B cell (primary cell): ENCODE measurements around the gene NPBWR2. TPM values are rescaled to one million over a fixed set of nuclear protein-coding genes. Genes with fewer than 3 reads are reported as not detected.

Experiments
- ATAC-seq: fragments of 200-7000 bp; cut with Tn5 transposase; one replicate; pipeline ENCODE4 v1.10.0; 2021; ENCODE audit warnings: low read depth, mild to moderate bottlenecking, moderate number of reproducible peaks, moderate library complexity
- CTCF ChIA-PET: fragments of 350-600 bp; sonication (Branson Sonifier 250); formaldehyde crosslinking; loops from one replicate; lab custom pipeline; 2021; ENCODE audit warnings: antibody characterized with exemption, inconsistent platforms; lab: Charles Lee
- POLR2A ChIA-PET: fragments of 350-600 bp; sonication (Branson Sonifier 250); formaldehyde crosslinking; loops from one replicate; lab custom pipeline; 2021; ENCODE audit warnings: antibody characterized with exemption; lab: Charles Lee
- DNase-seq: peaks from one replicate; pipeline ENCODE4 v3.0.0; 2013
- H2AFZ ChIP-seq: 2 replicates; pipeline ENCODE4 v1.6.1; 2012; ENCODE audit warnings: mild to moderate bottlenecking, low read depth, low read length; ENCODE audit not compliant: insufficient read depth, poor library complexity, severe bottlenecking
- H3K27ac ChIP-seq, 2 donors: 1 replicate in 1 of 2; 2 replicates in 1 of 2; pipeline ENCODE4 v1.5.1; 2012 to 2013; ENCODE audit warnings: low read length in 2 of 2, mild to moderate bottlenecking in 2 of 2, moderate library complexity in 1 of 2
- H3K27me3 ChIP-seq, 4 experiments: fragments of 200-600 bp in 1 of 4; sonication (generic) in 1 of 4; replicated peaks in 1 of 4; 1 replicate in 2 of 4; 2 replicates in 2 of 4; pipeline versions ENCODE4 v1.6.1 to v1.7.0; 2013 to 2016; ENCODE audit warnings: low read length in 3 of 4, mild to moderate bottlenecking in 2 of 4, mixed read lengths in 1 of 4, moderate library complexity in 1 of 4; ENCODE audit not compliant: insufficient read depth in 4 of 4, control insufficient read depth in 3 of 4; ENCODE audit errors: control extremely low read depth in 1 of 4
- H3K36me3 ChIP-seq, 2 experiments: replicated peaks in 1 of 2; 1 replicate in 1 of 2; 2 replicates in 1 of 2; pipeline versions ENCODE4 v1.6.1 to v1.7.1; 2013; ENCODE audit warnings: low read length in 1 of 2; ENCODE audit not compliant: insufficient read depth in 2 of 2, control insufficient read depth in 1 of 2; ENCODE audit errors: control extremely low read depth in 1 of 2, extremely low read depth in 1 of 2
- H3K4me1 ChIP-seq, 2 donors: fragments of 200-600 bp in 1 of 2; sonication (generic) in 1 of 2; 1 replicate in 1 of 2; 2 replicates in 1 of 2; pipeline versions ENCODE4 v1.5.1 to v1.6.1; 2013 to 2017; ENCODE audit warnings: low read length in 2 of 2; ENCODE audit not compliant: control insufficient read depth in 2 of 2, insufficient read depth in 2 of 2
- H3K4me2 ChIP-seq: replicated peaks from 2 replicates; pipeline ENCODE3; 2012; ENCODE audit warnings: mild to moderate bottlenecking, low read depth, low read length; ENCODE audit not compliant: poor library complexity, severe bottlenecking
- H3K4me3 ChIP-seq, 5 experiments: fragments of 200-600 bp in 1 of 5; sonication (generic) in 1 of 5; 1 replicate in 3 of 5; 2 replicates in 2 of 5; pipeline versions ENCODE4 v1.5.1 to v1.7.0; 2011 to 2016; ENCODE audit warnings: low read length in 4 of 5, mild to moderate bottlenecking in 4 of 5, low read depth in 2 of 5, control low read depth in 1 of 5, moderate library complexity in 1 of 5; ENCODE audit not compliant: insufficient read depth in 1 of 5; ENCODE audit errors: control extremely low read depth in 1 of 5, extremely low read depth in 1 of 5
- H3K79me2 ChIP-seq: fragments of 200-600 bp; sonication (generic); one replicate; pipeline ENCODE4 v1.6.0; 2016; ENCODE audit warnings: low read length; ENCODE audit not compliant: control insufficient read depth, insufficient read depth
- H3K9ac ChIP-seq: fragments of 200-600 bp; sonication (generic); 2 replicates; pipeline ENCODE4 v1.6.1; 2017; ENCODE audit warnings: mild to moderate bottlenecking, low read length, moderate library complexity
- H3K9me3 ChIP-seq, 3 donors: one replicate each; pipeline versions ENCODE4 v1.6.1 to v1.7.1; 2013; ENCODE audit warnings: low read length in 2 of 3; ENCODE audit not compliant: control insufficient read depth in 2 of 3, insufficient read depth in 1 of 3; ENCODE audit errors: control extremely low read depth in 1 of 3
- H4K20me1 ChIP-seq: 2 replicates; pipeline ENCODE4 v1.6.0; 2012; ENCODE audit warnings: mild to moderate bottlenecking, low read length; ENCODE audit not compliant: insufficient read depth, control insufficient read depth, poor library complexity, severe bottlenecking
- H3K27ac Mint-ChIP-seq: one replicate; pipeline ENCODE4 v1.8.0; 2021; ENCODE audit warnings: mixed read lengths
- H3K27me3 Mint-ChIP-seq: one replicate; pipeline ENCODE4 v1.8.0; 2021; ENCODE audit warnings: mixed read lengths
- H3K4me1 Mint-ChIP-seq: one replicate; pipeline ENCODE4 v1.8.0; 2021; ENCODE audit warnings: mixed read lengths
- H3K4me3 Mint-ChIP-seq: one replicate; pipeline ENCODE4 v1.8.0; 2021; ENCODE audit warnings: mixed read lengths
- H3K9me3 Mint-ChIP-seq: one replicate; pipeline ENCODE4 v1.8.0; 2022; ENCODE audit warnings: mixed read lengths; ENCODE audit not compliant: insufficient read depth
- EZH2 ChIP-seq: IDR thresholded peaks from 2 replicates; pipeline ENCODE4 v1.6.1; 2012; ENCODE audit warnings: borderline replicate concordance, low read depth, mild to moderate bottlenecking, moderate library complexity, low read length; ENCODE audit not compliant: insufficient read depth, poor library complexity, severe bottlenecking
- WGBS: methylation state at CpG from one replicate; pipeline ENCODE4 v1.1.5; 2013; ENCODE audit warnings: missing lambda C conversion rate; ENCODE audit not compliant: insufficient coverage; 5-methylcytosine and 5-hydroxymethylcytosine counted together
- intact Hi-C: fragments of 100-400 bp; cut with micrococcal nuclease; formaldehyde crosslinking; loops from one replicate; pipeline ENCODE4 v1.10.0; 2022
- polyA plus RNA-seq: library from polyadenylated mRNA; depleted of rRNA; stranded (reverse); fragments of >200 nt; gene quantifications from 2 replicates; pipeline ENCODE4 v1.2.3, GENCODE V29; 2012
- total RNA-seq, 2 donors: library from RNA; stranded (reverse); fragments of 120-200 nt in 1 of 2; gene quantifications; 1 replicate in 1 of 2; 2 replicates in 1 of 2; pipeline versions ENCODE4 v1.2.3 to v1.2.4, GENCODE V29; 2013 to 2022
- TF ChIP-seq, protein P1 (sequence below): fragments of 200-600 bp; IDR thresholded peaks from one replicate; pipeline ENCODE4 v1.8.0; 2022; ENCODE audit warnings: antibody characterized with exemption, mild to moderate bottlenecking

Gene NPBWR2
- total and polyA plus RNA-seq, 2 donors (not counting 1 experiment from before 2014, with no cell fraction given): 0.21 TPM; not detected in 1

DNA sequence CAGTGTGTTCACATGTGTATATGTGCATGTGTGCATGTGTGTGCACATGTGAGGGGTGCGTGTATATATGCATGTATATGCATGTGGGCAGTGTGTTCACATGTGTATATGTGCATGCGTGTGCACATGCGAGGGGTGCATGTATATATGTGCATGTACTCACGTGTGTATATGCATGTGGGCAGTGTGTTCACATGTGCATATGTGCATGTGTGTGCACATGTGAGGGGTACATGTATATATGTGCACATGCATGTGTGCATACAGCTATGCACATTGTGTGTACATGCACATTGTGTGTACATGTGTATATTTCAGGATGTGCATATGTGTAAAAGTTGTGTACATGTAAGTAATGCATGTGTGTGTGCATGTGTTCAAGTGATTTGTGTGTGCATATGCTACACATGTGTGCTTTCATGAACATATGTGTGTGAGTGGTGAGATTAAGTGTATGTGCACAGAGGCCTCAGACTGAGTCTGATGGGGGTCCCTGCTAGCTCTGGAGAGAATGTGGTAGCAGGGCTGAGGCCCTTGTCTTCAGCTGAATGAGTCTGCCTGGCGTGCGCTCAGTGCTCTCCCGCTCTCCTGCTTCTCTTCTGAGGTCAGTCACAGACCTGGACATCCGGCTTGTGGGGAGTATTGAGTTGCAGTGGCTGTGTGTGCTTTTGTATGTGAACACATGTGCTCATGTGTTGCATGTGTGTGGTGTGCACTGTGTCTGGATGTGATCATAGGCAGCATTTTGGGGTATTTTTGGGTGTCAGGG lies 37.0 kb upstream of the NPBWR2 start:
- no peak overlapping the region for H3K27ac Mint-ChIP-seq

More for the DNA sequence above, 37.0 kb upstream of the NPBWR2 start:
- H3K4me3 Mint-ChIP-seq: no peak overlapping the region
- ChIA-PET CTCF (no interaction called here), POLR2A (no interaction called here)
- no peak overlapping the region for H3K4me2 ChIP-seq
- intact Hi-C loops: no loop called here
- peaks cover 0 to 16% (median 0%) of the 10 kb centered on the region in 4 experiments for H3K27me3 ChIP-seq
- ATAC-seq (no peak), DNase-seq (no peak)
- peaks cover 5% of the 10 kb centered on the region for H3K9me3 Mint-ChIP-seq
- peaks cover 0 to 25% (median 9%) of the 10 kb centered on the region in 3 donors for H3K9me3 ChIP-seq
- H3K27me3 Mint-ChIP-seq: peaks cover 10% of the 10 kb centered on the region
- no peak overlapping the region for H3K4me3 ChIP-seq
- H3K36me3 ChIP-seq: no peaks in the 10 kb centered on the region
- no peak overlapping the region for H3K27ac ChIP-seq
- no peaks in the 10 kb centered on the region for H3K4me1 Mint-ChIP-seq
- TF ChIP-seq, protein P1, sequence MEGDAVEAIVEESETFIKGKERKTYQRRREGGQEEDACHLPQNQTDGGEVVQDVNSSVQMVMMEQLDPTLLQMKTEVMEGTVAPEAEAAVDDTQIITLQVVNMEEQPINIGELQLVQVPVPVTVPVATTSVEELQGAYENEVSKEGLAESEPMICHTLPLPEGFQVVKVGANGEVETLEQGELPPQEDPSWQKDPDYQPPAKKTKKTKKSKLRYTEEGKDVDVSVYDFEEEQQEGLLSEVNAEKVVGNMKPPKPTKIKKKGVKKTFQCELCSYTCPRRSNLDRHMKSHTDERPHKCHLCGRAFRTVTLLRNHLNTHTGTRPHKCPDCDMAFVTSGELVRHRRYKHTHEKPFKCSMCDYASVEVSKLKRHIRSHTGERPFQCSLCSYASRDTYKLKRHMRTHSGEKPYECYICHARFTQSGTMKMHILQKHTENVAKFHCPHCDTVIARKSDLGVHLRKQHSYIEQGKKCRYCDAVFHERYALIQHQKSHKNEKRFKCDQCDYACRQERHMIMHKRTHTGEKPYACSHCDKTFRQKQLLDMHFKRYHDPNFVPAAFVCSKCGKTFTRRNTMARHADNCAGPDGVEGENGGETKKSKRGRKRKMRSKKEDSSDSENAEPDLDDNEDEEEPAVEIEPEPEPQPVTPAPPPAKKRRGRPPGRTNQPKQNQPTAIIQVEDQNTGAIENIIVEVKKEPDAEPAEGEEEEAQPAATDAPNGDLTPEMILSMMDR: no peak
- TF ChIP-seq EZH2: no peak
- WGBS: 96% methylated on average over 8 of the region's 8 CpGs
- H4K20me1 ChIP-seq: no peaks in the 10 kb centered on the region
- H3K9ac ChIP-seq: no peak overlapping the region
- no peaks in the 10 kb centered on the region for H3K4me1 ChIP-seq
- no peak overlapping the region for H2AFZ ChIP-seq
- no peaks in the 10 kb centered on the region for H3K79me2 ChIP-seq
